ENCODE results near the gene OPALIN. TPM values are rescaled to one million over a fixed set of nuclear protein-coding genes. Genes with fewer than 3 reads are reported as not detected.

The OPALIN gene
- polyA plus RNA-seq, 1 of the 3 experiments (the other 2 are of a cell fraction) = not detected

Other genes with a start within 250 kb of the OPALIN start
- 1.7 and 2.4 TPM in 2 replicates for gene ZNF518A, start 228.7 kb downstream of the OPALIN start, polyA plus RNA-seq (2012; rRNA removed)
- gene BLNK, start 87.4 kb downstream of the OPALIN start, polyA plus RNA-seq (2012; rRNA removed) = not detected in 2 replicates
- not detected in 2 replicates for gene DNTT, start 54.6 kb downstream of the OPALIN start, polyA plus RNA-seq (2012; rRNA removed)
- 0.28 and 0.36 TPM in 2 replicates for gene TLL2, start 154.9 kb upstream of the OPALIN start, polyA plus RNA-seq (2012; rRNA removed)
- 24.9 and 57.0 TPM in 2 replicates for gene TM9SF3, start 228.0 kb upstream of the OPALIN start, polyA plus RNA-seq (2012; rRNA removed)